ENCODE data around the gene MZT1.

GRCh38 chr13:72760189-72760588 lies 32.8 kb upstream of the MZT1 start:
- TF ChIP-seq ZBTB7A (tag by site-specific recombination; IDR thresholded peaks at IDR 0.05; ENCODE audit: low read depth) (no peak), ZNF629 (tag by site-specific recombination; IDR thresholded peaks at IDR 0.05) (no peak), ZNF561 (tag by site-specific recombination; IDR thresholded peaks at IDR 0.05; ENCODE audit: borderline replicate concordance) (no peak), GLI2 (tag by site-specific recombination; IDR thresholded peaks at IDR 0.05; ENCODE audit: borderline replicate concordance, low read depth) (no peak), ATF2 (tag by site-specific recombination; IDR thresholded peaks at IDR 0.05; ENCODE audit: low read depth) (no peak), YY1 (tag by site-specific recombination; IDR thresholded peaks at IDR 0.05) (no peak), ZNF274 (IDR thresholded peaks at IDR 0.05; ENCODE audit: low read length) (no peak), ZNF274 (tag by site-specific recombination; IDR thresholded peaks at IDR 0.05; ENCODE audit: borderline replicate concordance) (no peak)
- TF ChIP-seq, protein P1, sequence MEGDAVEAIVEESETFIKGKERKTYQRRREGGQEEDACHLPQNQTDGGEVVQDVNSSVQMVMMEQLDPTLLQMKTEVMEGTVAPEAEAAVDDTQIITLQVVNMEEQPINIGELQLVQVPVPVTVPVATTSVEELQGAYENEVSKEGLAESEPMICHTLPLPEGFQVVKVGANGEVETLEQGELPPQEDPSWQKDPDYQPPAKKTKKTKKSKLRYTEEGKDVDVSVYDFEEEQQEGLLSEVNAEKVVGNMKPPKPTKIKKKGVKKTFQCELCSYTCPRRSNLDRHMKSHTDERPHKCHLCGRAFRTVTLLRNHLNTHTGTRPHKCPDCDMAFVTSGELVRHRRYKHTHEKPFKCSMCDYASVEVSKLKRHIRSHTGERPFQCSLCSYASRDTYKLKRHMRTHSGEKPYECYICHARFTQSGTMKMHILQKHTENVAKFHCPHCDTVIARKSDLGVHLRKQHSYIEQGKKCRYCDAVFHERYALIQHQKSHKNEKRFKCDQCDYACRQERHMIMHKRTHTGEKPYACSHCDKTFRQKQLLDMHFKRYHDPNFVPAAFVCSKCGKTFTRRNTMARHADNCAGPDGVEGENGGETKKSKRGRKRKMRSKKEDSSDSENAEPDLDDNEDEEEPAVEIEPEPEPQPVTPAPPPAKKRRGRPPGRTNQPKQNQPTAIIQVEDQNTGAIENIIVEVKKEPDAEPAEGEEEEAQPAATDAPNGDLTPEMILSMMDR (tag by site-specific recombination; IDR thresholded peaks at IDR 0.05): no peak
- TF ChIP-seq, protein P2, sequence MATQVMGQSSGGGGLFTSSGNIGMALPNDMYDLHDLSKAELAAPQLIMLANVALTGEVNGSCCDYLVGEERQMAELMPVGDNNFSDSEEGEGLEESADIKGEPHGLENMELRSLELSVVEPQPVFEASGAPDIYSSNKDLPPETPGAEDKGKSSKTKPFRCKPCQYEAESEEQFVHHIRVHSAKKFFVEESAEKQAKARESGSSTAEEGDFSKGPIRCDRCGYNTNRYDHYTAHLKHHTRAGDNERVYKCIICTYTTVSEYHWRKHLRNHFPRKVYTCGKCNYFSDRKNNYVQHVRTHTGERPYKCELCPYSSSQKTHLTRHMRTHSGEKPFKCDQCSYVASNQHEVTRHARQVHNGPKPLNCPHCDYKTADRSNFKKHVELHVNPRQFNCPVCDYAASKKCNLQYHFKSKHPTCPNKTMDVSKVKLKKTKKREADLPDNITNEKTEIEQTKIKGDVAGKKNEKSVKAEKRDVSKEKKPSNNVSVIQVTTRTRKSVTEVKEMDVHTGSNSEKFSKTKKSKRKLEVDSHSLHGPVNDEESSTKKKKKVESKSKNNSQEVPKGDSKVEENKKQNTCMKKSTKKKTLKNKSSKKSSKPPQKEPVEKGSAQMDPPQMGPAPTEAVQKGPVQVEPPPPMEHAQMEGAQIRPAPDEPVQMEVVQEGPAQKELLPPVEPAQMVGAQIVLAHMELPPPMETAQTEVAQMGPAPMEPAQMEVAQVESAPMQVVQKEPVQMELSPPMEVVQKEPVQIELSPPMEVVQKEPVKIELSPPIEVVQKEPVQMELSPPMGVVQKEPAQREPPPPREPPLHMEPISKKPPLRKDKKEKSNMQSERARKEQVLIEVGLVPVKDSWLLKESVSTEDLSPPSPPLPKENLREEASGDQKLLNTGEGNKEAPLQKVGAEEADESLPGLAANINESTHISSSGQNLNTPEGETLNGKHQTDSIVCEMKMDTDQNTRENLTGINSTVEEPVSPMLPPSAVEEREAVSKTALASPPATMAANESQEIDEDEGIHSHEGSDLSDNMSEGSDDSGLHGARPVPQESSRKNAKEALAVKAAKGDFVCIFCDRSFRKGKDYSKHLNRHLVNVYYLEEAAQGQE (tag by site-specific recombination; IDR thresholded peaks at IDR 0.05): no peak
- TF ChIP-seq, protein P3, sequence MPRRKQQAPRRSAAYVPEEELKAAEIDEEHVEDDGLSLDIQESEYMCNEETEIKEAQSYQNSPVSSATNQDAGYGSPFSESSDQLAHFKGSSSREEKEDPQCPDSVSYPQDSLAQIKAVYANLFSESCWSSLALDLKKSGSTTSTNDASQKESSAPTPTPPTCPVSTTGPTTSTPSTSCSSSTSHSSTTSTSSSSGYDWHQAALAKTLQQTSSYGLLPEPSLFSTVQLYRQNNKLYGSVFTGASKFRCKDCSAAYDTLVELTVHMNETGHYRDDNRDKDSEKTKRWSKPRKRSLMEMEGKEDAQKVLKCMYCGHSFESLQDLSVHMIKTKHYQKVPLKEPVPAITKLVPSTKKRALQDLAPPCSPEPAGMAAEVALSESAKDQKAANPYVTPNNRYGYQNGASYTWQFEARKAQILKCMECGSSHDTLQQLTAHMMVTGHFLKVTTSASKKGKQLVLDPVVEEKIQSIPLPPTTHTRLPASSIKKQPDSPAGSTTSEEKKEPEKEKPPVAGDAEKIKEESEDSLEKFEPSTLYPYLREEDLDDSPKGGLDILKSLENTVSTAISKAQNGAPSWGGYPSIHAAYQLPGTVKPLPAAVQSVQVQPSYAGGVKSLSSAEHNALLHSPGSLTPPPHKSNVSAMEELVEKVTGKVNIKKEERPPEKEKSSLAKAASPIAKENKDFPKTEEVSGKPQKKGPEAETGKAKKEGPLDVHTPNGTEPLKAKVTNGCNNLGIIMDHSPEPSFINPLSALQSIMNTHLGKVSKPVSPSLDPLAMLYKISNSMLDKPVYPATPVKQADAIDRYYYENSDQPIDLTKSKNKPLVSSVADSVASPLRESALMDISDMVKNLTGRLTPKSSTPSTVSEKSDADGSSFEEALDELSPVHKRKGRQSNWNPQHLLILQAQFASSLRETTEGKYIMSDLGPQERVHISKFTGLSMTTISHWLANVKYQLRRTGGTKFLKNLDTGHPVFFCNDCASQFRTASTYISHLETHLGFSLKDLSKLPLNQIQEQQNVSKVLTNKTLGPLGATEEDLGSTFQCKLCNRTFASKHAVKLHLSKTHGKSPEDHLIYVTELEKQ (tag by site-specific recombination; IDR thresholded peaks at IDR 0.05; ENCODE audit: borderline replicate concordance): no peak
